Measurements from ENCODE around the gene PARN.
"Not testable (repeated sequence)": the region's sequence is repeated elsewhere in the genome, so short reads cannot be mapped to it uniquely, and the experiment has no call there.

PARN gene

DNA sequence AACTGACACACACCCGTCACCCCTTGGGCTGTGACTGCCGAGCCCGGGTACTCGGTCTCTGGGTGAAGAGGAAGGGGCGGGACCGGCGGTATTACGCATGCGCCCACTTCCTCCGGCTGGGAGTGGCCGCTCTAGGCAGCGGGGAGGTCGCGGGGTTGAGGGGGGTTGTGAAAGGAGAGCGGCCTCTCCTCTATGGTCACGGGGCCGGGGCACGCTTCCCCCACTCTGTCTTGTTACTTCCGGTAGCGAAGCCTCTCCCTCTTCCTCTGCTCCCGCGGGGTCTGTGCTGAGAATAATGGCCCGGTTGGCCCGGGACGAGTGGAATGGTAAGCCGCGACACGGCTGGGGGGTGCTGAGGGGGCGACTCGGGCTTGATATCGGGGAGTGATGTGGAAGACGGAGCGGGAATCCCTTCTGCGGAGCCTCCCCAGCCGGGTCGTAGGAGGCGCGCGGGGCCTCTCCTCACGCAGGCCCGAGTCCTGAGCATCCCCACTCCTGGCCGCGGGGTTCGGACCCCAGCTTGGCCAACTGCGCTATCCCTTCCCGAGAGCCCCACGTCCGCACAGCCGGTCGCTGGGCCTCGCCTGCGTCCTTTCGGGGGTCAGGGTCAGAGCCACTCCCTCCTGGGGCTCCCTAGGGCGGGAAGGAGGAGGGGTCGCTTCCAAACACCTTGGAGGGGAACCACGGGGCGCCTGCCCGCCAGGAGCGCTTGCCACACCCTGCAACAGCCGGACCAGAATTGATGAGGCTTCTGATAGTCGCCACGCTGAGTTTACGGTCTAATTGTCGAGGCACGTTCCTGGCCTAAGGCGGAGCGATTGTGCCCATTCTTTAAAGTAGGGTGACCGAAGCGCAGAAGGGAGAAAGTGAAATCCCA is 2.9 kb upstream of the PARN start, which contains the start of gene BFAR:
TSS of gene BFAR (plus strand) at position 259 of the 877 bp plus-strand sequence. CDS start 11,396 bp downstream, outside the sequence.
- in situ Hi-C loops (cut with HindIII; ENCODE audit: low sequenced_read_pairs), result no loop called here

DNA sequence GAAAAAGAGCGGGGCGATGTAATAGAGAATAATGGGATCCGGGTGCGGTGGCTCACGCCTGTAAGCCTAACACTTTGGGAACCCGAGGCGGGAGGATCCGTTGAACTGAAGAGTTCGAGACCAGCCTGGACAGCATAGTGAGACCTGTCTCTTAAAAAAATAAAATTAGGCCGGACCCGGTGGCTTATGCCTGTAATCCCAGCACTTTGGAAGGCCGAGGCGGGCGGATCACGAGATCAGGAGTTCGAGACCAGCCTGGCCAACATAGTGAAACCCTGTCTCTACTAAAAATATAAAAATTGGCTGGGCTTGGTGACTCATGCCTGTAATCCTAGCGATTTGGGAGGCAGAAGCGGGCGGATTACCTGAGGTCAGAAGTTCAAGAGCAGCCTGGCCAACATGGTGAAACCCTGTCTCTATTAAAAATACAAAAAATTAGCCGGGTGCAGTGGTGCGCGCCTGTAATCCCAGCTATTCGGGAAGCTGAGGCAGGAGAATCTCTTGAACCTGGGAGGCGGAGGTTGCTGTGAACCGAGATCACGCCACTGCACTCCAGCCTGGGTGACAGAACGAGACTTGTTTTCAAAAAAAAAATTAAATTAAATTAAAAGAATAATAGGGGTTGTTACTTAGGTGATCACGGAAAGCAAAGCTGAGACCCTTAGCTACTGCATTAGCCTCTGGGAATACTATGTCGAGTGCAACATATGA is 715 bp upstream of the PARN start:
- in situ Hi-C loops (cut with HindIII; ENCODE audit: low sequenced_read_pairs), result not testable (repeated sequence)

- in situ Hi-C loops (cut with HindIII; ENCODE audit: low sequenced_read_pairs), result no loop called here
These were observed 495 bp downstream of the PARN start for GRCh38 chr16:14629612-14629918.

- in situ Hi-C loops (cut with HindIII; ENCODE audit: low sequenced_read_pairs), result no loop called here
These were observed 1.1 kb downstream of the PARN start for GRCh38 chr16:14628806-14629611.

- in situ Hi-C loops (cut with HindIII; ENCODE audit: low sequenced_read_pairs), result no loop called here
These were observed 3.0 kb downstream of the PARN start for GRCh38 chr16:14627078-14627477.

DNA sequence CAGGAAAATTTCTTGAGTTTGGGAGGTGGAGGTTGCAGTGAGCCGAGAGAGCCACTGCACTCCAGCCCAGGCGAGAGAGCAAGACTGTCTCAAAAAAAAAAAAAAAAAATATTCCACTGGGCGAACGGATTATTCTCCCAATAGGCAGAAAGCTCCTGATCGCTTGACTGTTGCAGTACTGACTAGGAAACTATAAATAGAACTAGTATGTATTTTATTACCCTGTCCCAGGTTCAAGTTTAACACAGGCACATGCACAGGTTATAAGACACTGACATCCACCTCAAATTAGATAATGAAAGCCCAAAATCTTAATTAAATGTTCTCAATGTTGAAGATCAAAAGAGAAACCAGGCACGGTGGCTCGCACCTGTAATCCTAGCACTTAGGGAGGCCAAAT is 11.5 kb downstream of the PARN start:
- in situ Hi-C loops (cut with HindIII; ENCODE audit: low sequenced_read_pairs), result no loop called here

GRCh38 chr16:14616280-14616679 is 13.8 kb downstream of the PARN start:
- in situ Hi-C loops (cut with HindIII; ENCODE audit: low sequenced_read_pairs), result no loop called here

DNA sequence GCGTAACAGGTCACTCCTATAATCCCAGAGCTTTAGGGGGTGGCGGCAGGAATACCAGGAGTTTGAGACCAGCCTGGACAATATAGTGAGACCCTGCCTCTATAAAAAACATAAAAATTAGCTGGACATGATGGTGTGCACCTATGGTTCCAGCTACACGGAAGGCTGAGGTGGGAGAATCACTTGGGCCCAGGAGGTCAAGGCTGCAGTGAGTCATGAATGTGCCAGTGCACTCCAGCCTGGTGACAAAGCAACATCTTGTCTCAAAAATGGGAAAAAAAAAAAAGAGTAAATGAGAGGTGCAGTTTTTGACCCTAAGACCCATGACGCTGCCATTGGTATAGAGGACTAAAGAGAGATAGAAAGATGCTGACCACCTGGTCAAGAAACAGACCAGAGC is 16.1 kb downstream of the PARN start:
- in situ Hi-C loops (cut with HindIII; ENCODE audit: low sequenced_read_pairs), result no loop called here

GRCh38 chr16:14611660-14612059 is 18.4 kb downstream of the PARN start:
- in situ Hi-C loops (cut with HindIII; ENCODE audit: low sequenced_read_pairs), result no loop called here

- in situ Hi-C loops (cut with HindIII; ENCODE audit: low sequenced_read_pairs), result no loop called here
These were observed 20.3 kb downstream of the PARN start for GRCh38 chr16:14609716-14610115.

DNA sequence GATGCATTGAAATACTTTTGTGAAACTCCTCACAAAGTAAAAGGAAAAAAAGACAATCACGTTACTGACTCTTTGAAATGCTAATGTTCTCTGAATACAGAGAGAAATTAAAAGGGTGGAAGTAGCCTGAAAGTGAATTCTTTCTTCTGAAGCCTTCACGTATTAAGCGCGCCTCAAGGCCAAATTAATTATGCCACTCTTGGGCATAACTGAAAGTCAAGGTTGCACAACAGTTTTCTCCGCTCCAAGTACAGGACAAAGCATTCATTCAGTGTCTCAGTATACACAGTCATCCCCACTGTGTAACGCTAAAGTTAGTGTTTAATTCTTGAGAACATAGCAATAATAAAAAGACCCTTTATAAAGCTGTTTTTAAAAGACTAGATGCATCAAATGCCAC is 21.5 kb downstream of the PARN start:
- in situ Hi-C loops (cut with HindIII; ENCODE audit: low sequenced_read_pairs), result no loop called here

GRCh38 chr16:14608111-14608566 is 21.9 kb downstream of the PARN start:
- in situ Hi-C loops (cut with HindIII; ENCODE audit: low sequenced_read_pairs), result no loop called here

DNA sequence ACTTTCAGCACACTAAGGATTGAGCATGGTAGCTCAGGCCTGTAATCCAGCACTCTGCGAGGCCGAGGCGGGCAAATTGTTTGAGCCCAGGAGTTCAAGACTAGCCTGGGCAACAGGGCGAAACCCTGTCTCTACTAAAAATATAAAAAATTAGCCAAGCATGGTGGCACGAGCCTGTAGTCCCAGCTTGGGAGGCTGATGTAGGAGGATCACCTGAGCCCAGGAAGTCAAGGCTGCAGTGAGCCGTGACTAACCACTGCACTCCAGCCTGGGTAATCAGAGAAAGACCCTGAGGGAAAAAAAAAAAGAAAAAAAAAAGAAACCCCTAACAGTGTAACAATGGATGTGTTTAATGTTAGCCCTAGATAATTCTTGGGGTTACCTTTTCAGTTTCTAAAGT is 24.0 kb downstream of the PARN start:
- in situ Hi-C loops (cut with HindIII; ENCODE audit: low sequenced_read_pairs), result no loop called here

DNA sequence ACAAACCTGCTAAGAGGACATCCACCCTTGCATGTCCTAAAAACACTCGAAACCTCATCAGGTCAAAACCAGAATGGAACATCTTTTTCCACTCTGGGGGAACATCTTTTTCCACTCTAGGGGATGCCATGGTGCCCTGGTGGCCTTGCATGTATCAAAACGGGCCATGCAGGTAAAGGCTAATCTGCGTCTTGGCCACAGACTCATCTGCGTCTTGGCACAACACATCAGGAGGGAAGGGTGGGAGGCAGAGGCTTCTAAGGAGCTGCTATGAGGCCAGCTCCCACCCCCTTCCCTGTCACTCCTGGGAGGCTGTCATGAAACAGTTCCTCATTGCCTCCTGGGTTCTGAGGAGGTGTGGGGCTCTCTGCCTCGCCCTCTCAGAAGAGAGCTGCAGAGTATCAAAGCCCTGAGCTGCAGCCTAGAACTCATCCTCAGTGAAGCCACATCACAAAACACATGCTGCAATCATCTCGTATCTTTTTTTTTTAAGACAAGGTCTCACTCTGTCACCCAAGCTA is 27.6 kb downstream of the PARN start:
- in situ Hi-C loops (cut with HindIII; ENCODE audit: low sequenced_read_pairs), result no loop called here

DNA sequence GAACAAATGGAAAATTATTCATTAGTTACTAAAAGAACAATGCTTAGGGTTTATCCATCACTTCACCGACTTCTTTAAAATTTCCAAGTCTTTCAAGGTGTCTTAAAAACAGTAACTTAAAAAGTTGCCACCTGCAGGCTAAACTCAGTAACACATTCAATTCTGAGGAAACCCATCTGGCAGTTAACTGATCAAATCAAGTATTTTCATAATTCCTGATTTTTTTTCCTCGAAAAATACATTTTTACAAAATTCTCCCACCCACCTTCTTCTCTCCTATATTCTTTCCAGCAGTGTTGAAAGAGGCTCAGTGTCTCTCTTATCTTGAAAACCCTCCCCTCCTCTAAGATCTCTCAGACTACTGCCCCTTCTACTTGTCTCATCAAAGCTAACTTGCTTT is 29.9 kb downstream of the PARN start:
- in situ Hi-C loops (cut with HindIII; ENCODE audit: low sequenced_read_pairs), result no loop called here

GRCh38 chr16:14586637-14587305 is 43.3 kb downstream of the PARN start:
- in situ Hi-C loops (cut with HindIII; ENCODE audit: low sequenced_read_pairs), result no loop called here

GRCh38 chr16:14585287-14585686 is 44.8 kb downstream of the PARN start:
- in situ Hi-C loops (cut with HindIII; ENCODE audit: low sequenced_read_pairs), result no loop called here

DNA sequence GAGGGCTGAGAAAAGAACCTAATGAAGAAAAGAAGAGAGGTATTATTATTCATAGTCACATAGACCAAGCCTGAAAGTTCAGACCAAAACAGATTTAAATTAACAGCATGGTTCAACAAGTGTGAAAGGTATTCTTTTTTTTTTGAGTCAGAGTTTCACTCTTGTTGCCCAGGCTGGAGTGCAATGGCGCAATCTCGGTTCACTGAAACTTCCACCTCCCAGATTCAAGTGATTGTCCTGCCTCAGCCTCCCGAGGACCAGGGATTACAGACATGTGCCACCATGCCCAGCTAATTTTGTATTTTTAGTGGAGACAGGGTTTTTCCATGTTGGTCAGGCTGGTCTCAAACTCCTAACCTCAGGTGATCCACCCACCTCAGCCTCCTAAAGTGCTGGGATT is 49.1 kb downstream of the PARN start:
- in situ Hi-C loops (cut with HindIII; ENCODE audit: low sequenced_read_pairs), result not testable (repeated sequence)

- in situ Hi-C loops (cut with HindIII; ENCODE audit: low sequenced_read_pairs), result no loop called here
These were observed 50.8 kb downstream of the PARN start for GRCh38 chr16:14579266-14579665.

DNA sequence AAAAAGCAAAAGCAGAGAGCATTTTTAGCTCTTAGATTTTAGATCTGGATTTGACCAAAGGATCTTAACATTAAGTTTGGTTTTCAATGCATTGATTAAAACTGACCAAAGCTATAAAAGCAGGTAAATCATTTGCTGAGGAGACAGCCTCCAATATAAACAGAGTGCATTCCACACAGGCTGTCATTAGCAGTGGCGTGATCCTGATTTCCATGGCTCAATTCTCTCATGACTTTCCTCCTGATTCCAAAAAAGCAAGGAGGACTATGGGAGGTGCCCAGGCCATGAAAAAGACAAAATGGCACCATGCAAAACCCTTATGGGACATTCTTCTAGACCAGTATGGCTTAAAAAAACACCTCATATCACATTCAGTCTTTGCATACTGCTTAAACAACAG is 53.5 kb downstream of the PARN start:
- in situ Hi-C loops (cut with HindIII; ENCODE audit: low sequenced_read_pairs), result no loop called here

DNA sequence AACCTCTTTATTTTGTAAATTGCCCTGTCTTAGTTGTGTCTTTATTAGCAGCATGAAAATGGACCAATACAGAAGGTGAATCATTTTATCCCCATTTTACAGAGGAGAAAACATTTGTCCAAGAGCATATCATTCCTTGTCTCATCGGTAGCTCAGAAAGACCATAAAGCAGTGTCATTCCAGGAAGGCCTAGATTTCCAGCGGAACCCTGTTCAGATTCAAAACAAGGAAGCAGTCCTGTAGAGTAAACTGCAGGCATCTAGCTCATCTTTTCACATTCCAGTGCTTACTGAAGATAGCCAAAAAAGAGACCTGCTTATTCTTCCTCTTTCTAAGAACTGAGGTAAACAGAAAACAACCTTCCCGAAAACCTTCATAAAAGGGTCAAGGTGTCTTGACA is 54.0 kb downstream of the PARN start:
- in situ Hi-C loops (cut with HindIII; ENCODE audit: low sequenced_read_pairs), result no loop called here
